Fibroblast of lung (primary cell): ENCODE results near the gene RNF186. TPM values are rescaled to one million over a fixed set of nuclear protein-coding genes. Genes with fewer than 3 reads are reported as not detected.

Source experiments
- DNase-seq, 2 donors: peaks; one replicate each; pipeline versions ENCODE4 v3.0.0 to v3.0.0-alpha.2; 2010; ENCODE audit warnings: low read depth in 2 of 2
- H2AFZ ChIP-seq: 2 replicates; pipeline ENCODE4 v1.5.1; 2012; ENCODE audit warnings: low read length, control low read depth, inconsistent platforms
- H3K27ac ChIP-seq: 2 replicates; pipeline ENCODE4 v1.5.1; 2011; ENCODE audit warnings: low read length, control low read depth; ENCODE audit not compliant: insufficient read depth
- H3K27me3 ChIP-seq: 2 replicates; pipeline ENCODE4 v1.5.1; 2011; ENCODE audit warnings: mild to moderate bottlenecking, low read length; ENCODE audit not compliant: control insufficient read depth, insufficient read depth
- H3K36me3 ChIP-seq: 2 replicates; pipeline ENCODE4 v1.5.1; 2011; ENCODE audit warnings: low read length; ENCODE audit not compliant: control insufficient read depth, insufficient read depth
- H3K4me1 ChIP-seq: 2 replicates; pipeline ENCODE4 v1.5.1; 2011; ENCODE audit warnings: low read length; ENCODE audit not compliant: control insufficient read depth, insufficient read depth; ENCODE audit errors: extremely low read depth
- H3K4me2 ChIP-seq: 2 replicates; pipeline ENCODE4 v1.5.1; 2011; ENCODE audit warnings: low read length, control low read depth; ENCODE audit not compliant: insufficient read depth; ENCODE audit errors: extremely low read depth
- H3K4me3 ChIP-seq, 4 experiments: fragments of 200-600 bp in 1 of 4; sonication (generic) in 1 of 4; replicated peaks in 1 of 4; 2 replicates each; pipeline ENCODE4 v1.5.1; 2011 to 2016; ENCODE audit warnings: low read length in 4 of 4, low read depth in 3 of 4, mild to moderate bottlenecking in 3 of 4, control low read depth in 2 of 4, inconsistent platforms in 1 of 4, mixed read lengths in 1 of 4; ENCODE audit not compliant: insufficient read depth in 1 of 4; ENCODE audit errors: control extremely low read depth in 1 of 4
- H3K79me2 ChIP-seq: 2 replicates; pipeline ENCODE4 v1.5.1; 2012; ENCODE audit warnings: mild to moderate bottlenecking, low read length, inconsistent platforms; ENCODE audit not compliant: control insufficient read depth, insufficient read depth
- H3K9ac ChIP-seq: 2 replicates; pipeline ENCODE4 v1.5.1; 2011; ENCODE audit warnings: mild to moderate bottlenecking, low read length, control low read depth; ENCODE audit not compliant: insufficient read depth
- H3K9me3 ChIP-seq: 2 replicates; pipeline ENCODE4 v1.5.1; 2012; ENCODE audit warnings: low read depth, low read length; ENCODE audit not compliant: control insufficient read depth, insufficient read depth
- H4K20me1 ChIP-seq: 2 replicates; pipeline ENCODE4 v1.5.1; 2011; ENCODE audit warnings: low read length; ENCODE audit not compliant: control insufficient read depth, insufficient read depth; ENCODE audit errors: extremely low read depth
- CTCF ChIP-seq, 2 donors: IDR thresholded peaks in 1 of 2; conservative IDR thresholded peaks in 1 of 2; 1 replicate in 1 of 2; 2 replicates in 1 of 2; pipeline ENCODE4 v1.5.1; 2011 to 2012; ENCODE audit warnings: low read length in 2 of 2, control low read depth in 1 of 2, inconsistent platforms in 1 of 2, low read depth in 1 of 2, mild to moderate bottlenecking in 1 of 2
- EZH2 ChIP-seq: IDR thresholded peaks from 2 replicates; pipeline ENCODE4 v1.5.1; 2012; ENCODE audit warnings: low read length, control low read depth, mild to moderate bottlenecking; ENCODE audit errors: missing control alignments
- polyA plus RNA-seq, 2 donors: library from polyadenylated mRNA; depleted of rRNA in 1 of 2; stranded (reverse) in 1 of 2; unstranded in 1 of 2; fragments of >200 nt; gene quantifications; 2 replicates each; pipeline ENCODE4 v1.2.1, GENCODE V29; 2011 to 2012; ENCODE audit warnings: missing spikeins in 1 of 2
- total RNA-seq: library from RNA; depleted of rRNA; stranded (reverse); fragments of >200 nt; gene quantifications from 2 replicates; pipeline ENCODE4 v1.2.1, GENCODE V29; 2014

The RNF186 gene
- total and polyA plus RNA-seq, 2 donors (not counting 1 experiment from before 2014, with no cell fraction given) = not detected

GRCh38 chr1:19831441-19831840 lies 16.4 kb upstream of the RNF186 start:
- DNase-seq = no peak
- no peaks in the 10 kb centered on the region for H3K4me1 ChIP-seq
- no peaks in the 10 kb centered on the region for H3K79me2 ChIP-seq
- H4K20me1 ChIP-seq = no peaks in the 10 kb centered on the region
- H3K27ac ChIP-seq = no peak overlapping the region
- no peak overlapping the region for H3K4me2 ChIP-seq
- no peaks in the 10 kb centered on the region for H3K9me3 ChIP-seq
- H3K9ac ChIP-seq = no peak overlapping the region
- no peaks in the 10 kb centered on the region for H3K36me3 ChIP-seq
- no peak overlapping the region for H3K4me3 ChIP-seq
- peaks cover 3% of the 10 kb centered on the region for H3K27me3 ChIP-seq
- no peak for TF ChIP-seq CTCF (conservative IDR thresholded peaks at IDR 0.05 in 1 of 2, IDR thresholded peaks at IDR 0.05 in 1 of 2; ENCODE audit: low read depth in 1 of 2, low read length in 2 of 2)
- TF ChIP-seq EZH2 = no peak
- no peak overlapping the region for H2AFZ ChIP-seq

- no peaks in the 10 kb centered on the region for H3K79me2 ChIP-seq
- H2AFZ ChIP-seq = no peak overlapping the region
- H3K27ac ChIP-seq = no peak overlapping the region
- H3K9ac ChIP-seq = no peak overlapping the region
- H3K36me3 ChIP-seq = no peaks in the 10 kb centered on the region
- H3K4me1 ChIP-seq = no peaks in the 10 kb centered on the region
- peak in 1 of 2 donors; percentile 16 for DNase-seq
- no peak overlapping the region for H3K4me3 ChIP-seq
- H3K27me3 ChIP-seq = peaks cover 6% of the 10 kb centered on the region
- no peaks in the 10 kb centered on the region for H3K9me3 ChIP-seq
- H4K20me1 ChIP-seq = no peaks in the 10 kb centered on the region
- TF ChIP-seq EZH2 (no peak), CTCF (conservative IDR thresholded peaks at IDR 0.05 in 1 of 2, IDR thresholded peaks at IDR 0.05 in 1 of 2; ENCODE audit: low read depth in 1 of 2, low read length in 2 of 2) (no peak)
- H3K4me2 ChIP-seq = no peak overlapping the region
These were observed 13.5 kb upstream of the RNF186 start for GRCh38 chr1:19828546-19828945.

- Histone ChIP-seq H3K27ac (no peak overlapping the region), H2AFZ (no peak overlapping the region), H3K79me2 (no peaks in the 10 kb centered on the region), H4K20me1 (no peaks in the 10 kb centered on the region), H3K9me3 (no peaks in the 10 kb centered on the region), H3K9ac (no peak overlapping the region), H3K27me3 (peaks cover 5% of the 10 kb centered on the region), H3K36me3 (no peaks in the 10 kb centered on the region), H3K4me3 (no peak overlapping the region), H3K4me1 (no peaks in the 10 kb centered on the region), H3K4me2 (no peak overlapping the region)
- TF ChIP-seq CTCF (conservative IDR thresholded peaks at IDR 0.05 in 1 of 2, IDR thresholded peaks at IDR 0.05 in 1 of 2; ENCODE audit: low read depth in 1 of 2, low read length in 2 of 2) (no peak), EZH2 (no peak)
- no peak for DNase-seq
These were observed 10.2 kb upstream of the RNF186 start for GRCh38 chr1:19825298-19825697.
